Measurements from ENCODE around the gene CES4A.

DNA sequence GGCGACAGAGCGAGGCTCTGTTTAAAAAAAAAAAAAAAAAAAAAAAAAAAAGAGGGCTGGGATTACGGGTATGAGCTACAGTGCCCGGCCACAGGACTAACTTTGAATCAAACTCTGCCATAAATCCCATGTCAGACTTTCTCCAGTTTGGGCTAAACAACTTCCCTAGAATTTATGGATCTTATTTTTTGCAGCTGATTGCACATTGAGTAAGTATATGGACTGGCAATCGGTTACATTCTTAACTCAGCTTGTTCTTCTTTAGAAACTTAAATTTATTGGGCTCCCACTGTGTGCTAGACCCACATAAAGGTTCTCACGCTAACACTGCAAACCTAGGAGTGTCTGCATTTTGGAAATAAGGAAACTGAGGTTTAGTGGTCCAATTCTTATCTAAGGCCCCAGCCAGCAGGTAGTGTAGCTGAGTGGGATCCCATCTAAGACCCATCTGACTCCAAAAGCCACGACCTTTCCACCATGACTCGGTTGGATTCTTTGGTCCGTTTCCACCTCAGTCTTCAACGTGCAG lies 39.8 kb downstream of the CES4A start:
- no peak for TF ChIP-seq SETDB1 (IDR thresholded peaks at IDR 0.05; ENCODE audit: insufficient read length, low read length)
- TF ChIP-seq, protein P1, sequence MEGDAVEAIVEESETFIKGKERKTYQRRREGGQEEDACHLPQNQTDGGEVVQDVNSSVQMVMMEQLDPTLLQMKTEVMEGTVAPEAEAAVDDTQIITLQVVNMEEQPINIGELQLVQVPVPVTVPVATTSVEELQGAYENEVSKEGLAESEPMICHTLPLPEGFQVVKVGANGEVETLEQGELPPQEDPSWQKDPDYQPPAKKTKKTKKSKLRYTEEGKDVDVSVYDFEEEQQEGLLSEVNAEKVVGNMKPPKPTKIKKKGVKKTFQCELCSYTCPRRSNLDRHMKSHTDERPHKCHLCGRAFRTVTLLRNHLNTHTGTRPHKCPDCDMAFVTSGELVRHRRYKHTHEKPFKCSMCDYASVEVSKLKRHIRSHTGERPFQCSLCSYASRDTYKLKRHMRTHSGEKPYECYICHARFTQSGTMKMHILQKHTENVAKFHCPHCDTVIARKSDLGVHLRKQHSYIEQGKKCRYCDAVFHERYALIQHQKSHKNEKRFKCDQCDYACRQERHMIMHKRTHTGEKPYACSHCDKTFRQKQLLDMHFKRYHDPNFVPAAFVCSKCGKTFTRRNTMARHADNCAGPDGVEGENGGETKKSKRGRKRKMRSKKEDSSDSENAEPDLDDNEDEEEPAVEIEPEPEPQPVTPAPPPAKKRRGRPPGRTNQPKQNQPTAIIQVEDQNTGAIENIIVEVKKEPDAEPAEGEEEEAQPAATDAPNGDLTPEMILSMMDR (tag by site-specific recombination; IDR thresholded peaks at IDR 0.05), result no peak
- TF ChIP-seq ZNF362 (tag by site-specific recombination; IDR thresholded peaks at IDR 0.05), result no peak
- TF ChIP-seq ZNF501 (tag by site-specific recombination; IDR thresholded peaks at IDR 0.05), result no peak
- no peak for TF ChIP-seq ZBTB21 (tag by site-specific recombination; IDR thresholded peaks at IDR 0.05)
- no peak for TF ChIP-seq ZNF133 (tag by site-specific recombination; IDR thresholded peaks at IDR 0.05)
- no peak for TF ChIP-seq ZNF701 (tag by site-specific recombination; IDR thresholded peaks at IDR 0.05)
- TF ChIP-seq ZNF585B (tag by site-specific recombination; IDR thresholded peaks at IDR 0.05), result no peak
- TF ChIP-seq ZNF561 (tag by site-specific recombination; IDR thresholded peaks at IDR 0.05; ENCODE audit: borderline replicate concordance), result no peak
- TF ChIP-seq ZNF350 (tag by site-specific recombination; IDR thresholded peaks at IDR 0.05), result no peak

Measured in HEK293 (cell line).